ENCODE results near the gene PSMC3. TPM values are rescaled to one million over a fixed set of nuclear protein-coding genes. Genes with fewer than 3 reads are reported as not detected.

Gene PSMC3
- polyA plus RNA-seq, 1 donor from 2014 or later: 101 TPM

GRCh38 chr11:47449541-47449940 is 23.3 kb upstream of the PSMC3 start:
- peaks cover 4% of the 10 kb centered on the region in 3 donors for H3K4me1 Mint-ChIP-seq
- no peaks in the 10 kb centered on the region for H3K36me3 Mint-ChIP-seq
- H3K9me3 Mint-ChIP-seq: no peaks in the 10 kb centered on the region
- no peak overlapping the region for H3K27ac Mint-ChIP-seq
- no peak overlapping the region for H3K4me3 Mint-ChIP-seq
- H3K27me3 Mint-ChIP-seq: no peaks in the 10 kb centered on the region

- Mint-ChIP-seq H3K4me3 (no peak within 1 kb of the TSS), H3K27me3 (no peaks in the 10 kb centered on the region), H3K9me3 (no peaks in the 10 kb centered on the region), H3K4me1 (no peaks in the 10 kb centered on the region), H3K27ac (peak within 1 kb of the TSS in 1 of 3 donors; percentile 57), H3K36me3 (no peaks in the 10 kb centered on the region)
These were observed 22.6 kb upstream of the PSMC3 start, which contains the start of gene RAPSN for GRCh38 chr11:47448566-47449427. Gene RAPSN (minus strand): TSS chr11:47449136. CDS start chr11:47448964, 172 bp downstream.

- Mint-ChIP-seq H3K27me3 (no peaks in the 10 kb centered on the region), H3K36me3 (no peaks in the 10 kb centered on the region), H3K4me1 (no peaks in the 10 kb centered on the region), H3K27ac (no peak overlapping the region), H3K9me3 (no peaks in the 10 kb centered on the region), H3K4me3 (no peak overlapping the region)
These were observed 21.7 kb upstream of the PSMC3 start for GRCh38 chr11:47447906-47448305.

GRCh38 chr11:47446833-47447232 is 20.6 kb upstream of the PSMC3 start:
- Mint-ChIP-seq H3K4me1 (no peaks in the 10 kb centered on the region), H3K27ac (no peak overlapping the region), H3K9me3 (no peaks in the 10 kb centered on the region), H3K27me3 (no peaks in the 10 kb centered on the region), H3K36me3 (no peaks in the 10 kb centered on the region), H3K4me3 (no peak overlapping the region)

- Mint-ChIP-seq H3K27ac (no peak overlapping the region), H3K4me1 (no peaks in the 10 kb centered on the region), H3K4me3 (no peak overlapping the region), H3K9me3 (no peaks in the 10 kb centered on the region), H3K36me3 (no peaks in the 10 kb centered on the region), H3K27me3 (no peaks in the 10 kb centered on the region)
These were observed 19.6 kb upstream of the PSMC3 start for GRCh38 chr11:47445840-47446239.

- no peak overlapping the region for H3K27ac Mint-ChIP-seq
These were observed 17.6 kb upstream of the PSMC3 start for GRCh38 chr11:47443817-47444216.

GRCh38 chr11:47443028-47443700 is 16.9 kb upstream of the PSMC3 start:
- H3K36me3 Mint-ChIP-seq: no peaks in the 10 kb centered on the region
- H3K9me3 Mint-ChIP-seq: no peaks in the 10 kb centered on the region
- no peaks in the 10 kb centered on the region for H3K27me3 Mint-ChIP-seq
- no peak overlapping the region for H3K27ac Mint-ChIP-seq
- H3K4me3 Mint-ChIP-seq: no peak overlapping the region
- no peaks in the 10 kb centered on the region for H3K4me1 Mint-ChIP-seq

More at GRCh38 chr11:47443817-47444216, 17.6 kb upstream of the PSMC3 start:
- Mint-ChIP-seq H3K27me3 (no peaks in the 10 kb centered on the region), H3K36me3 (no peaks in the 10 kb centered on the region), H3K9me3 (no peaks in the 10 kb centered on the region), H3K4me3 (no peak overlapping the region), H3K4me1 (no peaks in the 10 kb centered on the region)

- no peaks in the 10 kb centered on the region for H3K27me3 Mint-ChIP-seq
- no peak overlapping the region for H3K4me3 Mint-ChIP-seq
- H3K9me3 Mint-ChIP-seq: no peaks in the 10 kb centered on the region
- H3K27ac Mint-ChIP-seq: no peak overlapping the region
- H3K36me3 Mint-ChIP-seq: no peaks in the 10 kb centered on the region
- no peaks in the 10 kb centered on the region for H3K4me1 Mint-ChIP-seq
These were observed 16.3 kb upstream of the PSMC3 start for GRCh38 chr11:47442514-47442913.

GRCh38 chr11:47441421-47441820 is 15.2 kb upstream of the PSMC3 start:
- no peak overlapping the region for H3K4me3 Mint-ChIP-seq
- no peaks in the 10 kb centered on the region for H3K9me3 Mint-ChIP-seq

GRCh38 chr11:47440054-47440476 is 13.8 kb upstream of the PSMC3 start:
- Mint-ChIP-seq H3K4me1 (no peaks in the 10 kb centered on the region), H3K27me3 (no peaks in the 10 kb centered on the region), H3K4me3 (no peak overlapping the region), H3K27ac (no peak overlapping the region), H3K36me3 (no peaks in the 10 kb centered on the region), H3K9me3 (no peaks in the 10 kb centered on the region)

More at GRCh38 chr11:47441421-47441820, 15.2 kb upstream of the PSMC3 start:
- no peaks in the 10 kb centered on the region for H3K36me3 Mint-ChIP-seq
- no peaks in the 10 kb centered on the region for H3K27me3 Mint-ChIP-seq
- H3K4me1 Mint-ChIP-seq: no peaks in the 10 kb centered on the region
- H3K27ac Mint-ChIP-seq: no peak overlapping the region

GRCh38 chr11:47438721-47439120 is 12.5 kb upstream of the PSMC3 start:
- Mint-ChIP-seq H3K27me3 (no peaks in the 10 kb centered on the region), H3K36me3 (no peaks in the 10 kb centered on the region), H3K27ac (no peak overlapping the region), H3K9me3 (no peaks in the 10 kb centered on the region), H3K4me3 (no peak overlapping the region), H3K4me1 (no peaks in the 10 kb centered on the region)

GRCh38 chr11:47437746-47438418 is 11.6 kb upstream of the PSMC3 start:
- H3K4me3 Mint-ChIP-seq: no peak overlapping the region
- no peak overlapping the region for H3K27ac Mint-ChIP-seq
- H3K4me1 Mint-ChIP-seq: no peaks in the 10 kb centered on the region
- no peaks in the 10 kb centered on the region for H3K36me3 Mint-ChIP-seq
- no peaks in the 10 kb centered on the region for H3K27me3 Mint-ChIP-seq
- H3K9me3 Mint-ChIP-seq: no peaks in the 10 kb centered on the region

- no peak overlapping the region for H3K27ac Mint-ChIP-seq
- H3K9me3 Mint-ChIP-seq: no peaks in the 10 kb centered on the region
- H3K36me3 Mint-ChIP-seq: no peaks in the 10 kb centered on the region
- H3K4me3 Mint-ChIP-seq: no peak overlapping the region
- H3K4me1 Mint-ChIP-seq: no peaks in the 10 kb centered on the region
- no peaks in the 10 kb centered on the region for H3K27me3 Mint-ChIP-seq
These were observed 11.0 kb upstream of the PSMC3 start for GRCh38 chr11:47437218-47437745.

GRCh38 chr11:47436726-47437125 is 10.5 kb upstream of the PSMC3 start:
- Mint-ChIP-seq H3K27me3 (no peaks in the 10 kb centered on the region), H3K9me3 (no peaks in the 10 kb centered on the region), H3K27ac (no peak overlapping the region), H3K4me1 (no peaks in the 10 kb centered on the region), H3K4me3 (no peak overlapping the region), H3K36me3 (no peaks in the 10 kb centered on the region)

- no peaks in the 10 kb centered on the region for H3K36me3 Mint-ChIP-seq
- no peak overlapping the region for H3K27ac Mint-ChIP-seq
- peak overlapping the region in 1 of 4 donors; percentile 45 for H3K4me3 Mint-ChIP-seq
- H3K4me1 Mint-ChIP-seq: no peaks in the 10 kb centered on the region
- no peaks in the 10 kb centered on the region for H3K27me3 Mint-ChIP-seq
- H3K9me3 Mint-ChIP-seq: no peaks in the 10 kb centered on the region
These were observed 9.4 kb upstream of the PSMC3 start for GRCh38 chr11:47435687-47436086.

Data from IgD-negative memory B cell (primary cell).